Activated naive CD4-positive, alpha-beta T cell (primary cell): ENCODE results near the gene LRRC53.

Source experiments
- DNase-seq, 4 experiments: peaks; one replicate each; lab custom pipeline; 2025; lab: John Stamatoyannopoulos, UW

The LRRC53 gene

DNA sequence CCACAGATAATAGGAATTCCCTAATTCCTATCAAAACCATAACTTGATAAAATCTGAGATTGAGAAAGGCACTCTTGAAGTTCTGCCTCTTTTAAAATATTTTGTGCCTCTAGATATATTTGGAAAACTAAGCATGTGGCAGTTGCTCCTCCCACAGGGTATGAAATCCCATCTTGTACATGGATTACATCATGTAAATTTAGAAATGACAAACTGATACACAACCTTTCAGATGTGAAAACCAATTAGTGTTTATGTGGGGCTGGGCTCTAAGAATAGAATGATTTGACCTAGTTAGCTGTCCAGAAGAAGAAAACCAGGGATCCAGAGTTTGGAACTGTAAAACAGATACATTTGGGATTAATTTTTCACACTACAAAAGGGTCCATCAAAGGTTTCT, 15.7 kb downstream of the LRRC53 start:
- no peak for DNase-seq

DNA sequence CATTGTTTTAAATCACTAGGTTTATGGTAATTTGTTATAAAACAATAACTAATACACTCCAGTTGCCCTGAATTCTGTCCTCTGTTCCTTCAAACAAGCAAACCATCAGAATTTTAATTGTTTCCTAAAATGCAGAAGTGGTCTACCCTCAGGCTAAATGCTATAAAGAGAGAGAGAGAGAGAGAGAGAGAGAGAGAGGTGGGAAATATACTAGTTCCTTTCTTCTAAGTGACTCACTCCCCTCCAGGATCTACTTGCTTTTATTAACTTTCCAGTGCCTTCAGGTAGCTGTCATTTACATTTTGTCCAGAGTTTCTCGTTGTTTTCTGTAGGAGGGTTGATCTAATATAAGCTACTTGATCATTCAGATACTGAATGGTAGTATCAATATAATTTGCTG, 26.4 kb downstream of the LRRC53 start:
- no peak for DNase-seq

- DNase-seq = no peak
Measured at GRCh38 chr1:74485622-74486021, 26.8 kb downstream of the LRRC53 start.

- no peak for DNase-seq
Measured at GRCh38 chr1:74481607-74482006, 30.8 kb downstream of the LRRC53 start.

GRCh38 chr1:74480068-74480467, 32.3 kb downstream of the LRRC53 start:
- no peak for DNase-seq

DNA sequence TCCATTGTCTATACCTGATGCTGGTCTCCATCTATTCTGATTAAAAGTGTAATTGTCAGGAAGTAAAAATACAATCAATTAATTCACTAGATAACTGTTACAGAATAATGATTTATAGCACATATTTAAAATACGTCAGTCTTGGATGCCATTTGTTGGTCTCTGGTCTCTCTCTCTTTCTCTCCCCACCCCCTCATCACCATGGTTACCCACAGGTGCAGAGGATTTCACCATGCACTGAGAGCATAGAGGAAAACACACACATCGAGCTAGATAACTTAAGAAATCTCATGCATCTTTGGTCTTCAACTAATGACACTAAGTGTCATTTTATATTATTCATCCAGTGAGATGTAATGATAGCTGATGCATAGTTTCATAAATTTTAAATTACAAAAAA, 33.4 kb downstream of the LRRC53 start:
- DNase-seq = no peak

GRCh38 chr1:74474585-74474984, 37.8 kb downstream of the LRRC53 start:
- no peak for DNase-seq

DNA sequence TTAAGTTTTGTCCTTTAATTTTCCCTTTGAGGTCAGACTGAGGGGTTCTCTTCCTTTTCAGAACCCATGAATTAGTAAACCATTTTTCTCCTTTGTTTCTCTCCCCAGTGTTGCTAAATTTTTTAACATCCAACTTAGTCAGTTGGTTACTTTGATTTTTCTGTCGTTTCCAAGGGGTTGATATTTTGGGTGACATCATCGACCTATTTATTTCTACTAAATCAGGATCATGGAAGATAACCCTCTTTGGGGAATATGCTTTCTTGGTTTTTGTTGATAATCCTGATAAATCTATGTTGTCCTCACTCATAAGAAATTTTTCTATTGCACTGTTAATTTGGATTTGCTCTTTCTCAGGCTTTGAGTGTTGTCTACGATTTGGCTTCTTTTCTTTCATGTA, 40.9 kb downstream of the LRRC53 start:
- no peak for DNase-seq

DNA sequence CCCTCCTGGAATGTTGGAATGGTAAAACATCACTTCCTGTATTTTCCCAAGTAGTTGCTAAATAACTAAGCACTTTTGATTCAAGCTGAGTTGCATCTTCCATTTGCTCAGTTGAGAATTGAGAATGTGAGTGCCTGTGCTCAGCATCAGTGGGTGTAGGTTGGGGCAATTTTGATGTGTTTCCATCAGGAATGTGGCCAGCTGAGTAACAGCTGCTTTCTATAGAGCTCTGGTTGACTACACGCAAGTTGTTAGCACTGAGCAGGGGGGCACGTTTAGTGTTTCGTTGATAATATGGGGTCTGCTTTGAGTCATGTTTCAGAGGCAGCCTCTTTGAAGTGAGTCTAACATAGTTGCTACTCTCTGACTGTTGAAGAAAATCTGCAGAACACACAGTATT, 41.5 kb downstream of the LRRC53 start:
- DNase-seq = no peak

DNA sequence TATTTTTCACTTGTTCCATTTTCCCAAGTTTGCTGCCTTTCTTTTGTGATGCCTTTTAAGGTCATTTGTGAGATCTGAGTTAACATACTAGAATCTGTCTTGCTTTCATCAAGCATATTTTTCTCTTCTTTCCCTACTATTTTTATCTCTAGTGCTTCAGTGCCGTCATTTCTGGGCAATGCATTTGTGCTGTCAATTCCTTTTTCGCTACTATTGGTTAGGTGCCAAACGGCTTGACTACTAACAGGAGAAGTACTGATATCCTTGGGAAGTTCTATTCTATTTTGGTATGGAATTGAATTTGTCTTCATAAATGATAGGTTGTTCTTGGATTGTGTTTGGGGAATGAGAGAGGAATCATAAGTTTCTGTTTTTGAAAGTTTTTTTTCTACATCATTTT, 42.2 kb downstream of the LRRC53 start:
- DNase-seq = no peak

GRCh38 chr1:74468982-74469603, 43.3 kb downstream of the LRRC53 start:
- no peak for DNase-seq

DNA sequence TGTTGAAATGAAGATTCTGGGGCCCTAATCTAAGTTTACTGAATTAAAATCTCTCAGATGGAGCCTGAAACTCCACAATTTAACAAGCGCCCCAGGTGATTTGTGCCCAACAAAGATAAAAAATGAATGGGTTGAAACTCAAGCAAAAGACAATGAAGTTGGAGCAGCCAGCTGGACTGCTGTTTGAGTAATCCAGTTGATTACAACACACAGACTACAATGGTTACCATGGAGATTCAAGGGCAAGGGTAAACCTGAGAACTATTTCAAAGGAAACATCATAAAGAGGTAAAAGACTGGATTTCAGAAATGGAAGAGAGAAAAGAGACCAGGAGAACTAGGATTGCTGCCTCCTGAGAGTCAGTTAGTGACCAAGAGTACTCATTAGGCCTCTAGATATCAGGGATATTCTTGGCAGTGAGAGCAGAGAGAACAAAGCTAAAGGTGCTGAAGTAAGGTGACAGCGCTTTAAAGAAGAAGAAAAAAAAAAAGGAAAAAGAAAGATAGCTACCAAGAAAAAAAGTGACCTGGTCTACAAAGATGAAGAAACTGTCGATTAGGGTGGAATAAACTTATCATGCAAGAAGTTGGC, 44.5 kb downstream of the LRRC53 start:
- DNase-seq = no peak

DNA sequence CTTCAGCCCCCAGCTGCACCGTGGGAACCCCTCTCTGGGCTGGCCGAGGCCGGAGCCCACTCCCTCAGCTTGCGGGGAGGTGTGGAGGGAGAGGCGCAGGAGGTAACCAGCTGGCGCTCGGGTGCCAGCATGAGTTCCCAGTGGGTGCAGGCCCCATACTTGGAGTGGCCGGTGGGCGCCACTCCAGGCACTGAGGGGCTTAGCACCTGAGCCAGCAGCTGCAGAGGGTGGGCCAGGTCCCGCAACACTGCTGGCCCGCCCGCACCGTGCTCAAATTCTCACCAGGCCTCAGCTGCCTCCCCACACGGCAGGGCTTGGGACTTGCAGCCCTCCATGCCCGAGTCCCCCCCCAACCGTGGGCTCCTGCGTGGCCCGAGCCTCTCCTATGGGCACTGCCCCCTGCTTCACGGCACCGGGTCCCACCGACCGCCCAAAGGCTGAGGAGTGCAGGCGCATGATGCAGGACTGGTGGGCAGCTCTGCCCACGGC, 47.2 kb downstream of the LRRC53 start:
- no peak for DNase-seq

DNA sequence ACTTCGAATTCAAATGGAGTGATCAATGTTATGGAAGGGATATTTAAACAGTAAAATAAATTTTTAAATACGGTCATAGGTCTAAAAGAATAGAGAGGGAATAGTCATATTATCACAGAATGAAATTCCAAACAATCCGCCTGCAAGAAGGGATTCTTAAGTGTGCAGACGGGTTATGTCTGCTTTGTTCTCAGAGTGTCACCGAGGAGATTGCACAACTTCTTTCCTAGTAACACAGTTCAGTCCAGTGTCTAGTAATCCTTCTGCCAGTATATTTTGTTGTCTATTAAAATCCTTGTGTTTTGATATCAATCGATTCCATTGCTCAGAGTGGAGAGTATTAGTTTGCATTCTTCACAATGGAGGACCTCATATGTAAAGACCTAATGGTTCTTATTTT, 48.4 kb downstream of the LRRC53 start:
- no peak for DNase-seq

DNA sequence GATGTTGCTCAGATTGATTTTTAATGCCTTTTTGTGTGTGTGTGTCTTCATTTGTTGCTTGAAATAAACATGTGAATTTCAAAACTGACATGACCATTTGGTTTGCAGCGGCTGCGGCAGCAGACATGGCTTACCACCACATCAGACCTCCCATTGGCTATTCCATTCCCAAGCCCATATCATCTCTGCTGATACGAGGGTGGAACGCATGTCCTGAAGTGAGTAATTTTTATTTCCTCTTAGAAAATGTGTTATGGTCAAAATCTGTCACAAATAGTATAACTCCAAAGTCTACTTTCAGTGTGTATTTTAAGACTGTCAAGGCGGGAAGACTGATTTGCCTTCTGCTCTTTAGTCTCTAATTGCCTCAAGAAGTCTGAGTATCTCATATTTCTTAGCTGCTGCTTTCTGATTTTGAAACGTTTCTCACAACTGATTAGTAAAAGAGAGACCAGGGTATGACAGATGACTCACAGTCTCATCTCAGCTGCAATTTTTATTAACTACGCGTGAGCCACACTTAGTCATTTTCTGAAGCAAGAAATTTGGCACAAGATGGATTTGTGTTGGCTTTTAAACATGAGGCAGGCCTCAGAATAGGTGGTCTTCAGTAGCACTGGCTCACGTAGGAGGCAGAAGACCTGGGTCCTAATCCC, 49.0 kb downstream of the LRRC53 start:
- DNase-seq = no peak

DNA sequence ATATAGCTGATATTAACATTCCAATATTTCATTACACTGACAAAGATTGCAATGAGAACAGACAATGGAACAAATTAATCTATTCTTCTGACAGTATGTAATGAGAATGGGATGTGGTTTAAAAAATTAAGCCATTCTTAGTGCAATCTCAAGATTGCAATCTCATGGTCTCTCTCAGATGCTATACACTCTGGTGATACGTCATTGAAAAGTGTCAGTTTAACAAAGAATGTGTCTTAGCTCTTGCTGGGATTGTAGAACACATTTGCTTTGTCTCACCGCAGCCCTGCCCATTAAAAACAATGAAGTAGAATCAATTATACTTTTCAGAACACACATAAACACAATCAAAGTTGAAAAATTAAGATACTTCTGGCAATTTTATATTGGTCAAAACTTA, 55.2 kb downstream of the LRRC53 start:
- DNase-seq = no peak

- DNase-seq = no peak
Measured at GRCh38 chr1:74455390-74455789, 57.0 kb downstream of the LRRC53 start.

DNA sequence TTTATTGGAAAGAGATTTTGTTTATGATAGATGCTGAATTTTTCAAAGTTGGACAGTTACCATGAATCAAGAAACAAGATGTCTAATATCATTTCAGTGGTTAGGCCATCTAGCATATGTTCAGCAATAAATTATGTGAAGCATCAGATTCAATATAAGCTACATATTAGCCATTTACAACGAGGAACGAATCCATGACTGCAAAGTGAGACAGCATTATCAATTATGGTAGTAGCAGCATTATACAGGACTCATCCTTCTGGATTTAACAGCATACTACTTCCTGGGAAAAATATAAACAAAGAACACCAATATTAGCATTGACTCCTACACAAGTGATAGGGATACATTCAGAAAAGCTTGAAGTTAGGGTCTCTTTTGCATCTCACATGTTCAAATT, 59.1 kb downstream of the LRRC53 start:
- no peak for DNase-seq

- DNase-seq = no peak
Measured at GRCh38 chr1:74452035-74452434, 60.4 kb downstream of the LRRC53 start.

GRCh38 chr1:74437035-74437434, 75.4 kb downstream of the LRRC53 start:
- no peak for DNase-seq

DNA sequence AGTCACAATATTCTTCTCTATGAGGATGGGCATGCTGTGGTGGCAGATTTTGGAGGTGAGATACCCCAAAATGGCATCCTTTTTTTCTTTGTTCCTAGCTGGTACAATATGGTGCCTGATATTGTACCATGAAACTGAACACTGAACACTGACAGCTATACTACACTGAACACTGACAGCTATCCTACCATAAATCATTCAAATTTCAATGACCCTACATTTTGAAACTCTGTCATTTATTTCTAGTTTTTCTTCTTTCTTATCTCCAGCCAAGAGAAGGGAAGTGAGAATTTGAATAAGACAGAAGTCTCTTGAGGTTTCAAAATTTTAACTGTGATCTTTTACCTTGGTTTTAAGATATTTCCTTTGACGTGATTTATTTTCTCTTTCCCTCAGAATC, 76.3 kb downstream of the LRRC53 start:
- DNase-seq = no peak

DNA sequence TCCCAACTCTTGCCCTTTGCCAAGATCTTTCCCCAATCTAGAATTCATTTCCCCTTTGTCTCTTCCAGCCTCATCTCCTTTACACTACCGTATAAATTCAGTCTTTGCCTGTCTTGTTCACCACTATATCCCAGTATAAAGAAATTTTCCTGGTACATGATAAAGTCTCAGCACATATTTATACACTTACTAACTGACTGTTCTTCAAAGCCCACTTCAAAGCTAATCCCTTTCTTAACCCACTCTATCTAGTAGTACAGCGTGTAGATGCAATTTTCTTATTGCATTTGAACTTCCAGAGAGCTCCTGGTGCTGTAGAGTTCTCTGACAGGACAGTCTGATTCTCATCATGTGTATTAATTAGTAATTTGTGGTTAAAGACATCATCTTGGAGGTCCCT, 78.1 kb downstream of the LRRC53 start:
- DNase-seq = no peak

- no peak for DNase-seq
Measured at GRCh38 chr1:74432325-74432724, 80.1 kb downstream of the LRRC53 start.

DNA sequence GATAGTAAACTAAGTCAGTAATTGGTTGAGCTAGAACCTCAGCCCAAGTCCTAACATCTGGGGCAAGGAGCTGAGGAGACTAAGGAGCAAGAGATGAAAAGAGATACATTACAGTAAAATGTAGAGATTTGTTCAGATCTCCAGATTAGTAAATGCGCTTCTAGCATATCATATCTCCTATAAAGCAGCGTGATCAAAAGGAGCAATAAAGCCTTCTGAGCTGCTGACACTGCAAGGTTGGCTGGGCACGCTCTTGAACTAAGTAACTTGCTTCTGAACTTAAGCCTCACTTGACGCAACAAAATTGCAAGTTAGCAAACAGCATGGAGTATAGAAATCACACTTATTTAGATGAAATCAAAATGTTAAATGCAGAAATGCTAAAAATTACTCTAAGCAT, 80.9 kb downstream of the LRRC53 start:
- no peak for DNase-seq
